GM21529 (cell line): Measurements from ENCODE around the gene NTS.
A peak's percentile ranks its signal among the peaks of the same experiment; 100 is the strongest.

Experiments
- ATAC-seq: cut with Tn5 transposase; IDR thresholded peaks from one replicate; pipeline ENCODE4 v1.9.1; 2021; ENCODE audit not compliant: unreplicated experiment

The NTS gene

DNA sequence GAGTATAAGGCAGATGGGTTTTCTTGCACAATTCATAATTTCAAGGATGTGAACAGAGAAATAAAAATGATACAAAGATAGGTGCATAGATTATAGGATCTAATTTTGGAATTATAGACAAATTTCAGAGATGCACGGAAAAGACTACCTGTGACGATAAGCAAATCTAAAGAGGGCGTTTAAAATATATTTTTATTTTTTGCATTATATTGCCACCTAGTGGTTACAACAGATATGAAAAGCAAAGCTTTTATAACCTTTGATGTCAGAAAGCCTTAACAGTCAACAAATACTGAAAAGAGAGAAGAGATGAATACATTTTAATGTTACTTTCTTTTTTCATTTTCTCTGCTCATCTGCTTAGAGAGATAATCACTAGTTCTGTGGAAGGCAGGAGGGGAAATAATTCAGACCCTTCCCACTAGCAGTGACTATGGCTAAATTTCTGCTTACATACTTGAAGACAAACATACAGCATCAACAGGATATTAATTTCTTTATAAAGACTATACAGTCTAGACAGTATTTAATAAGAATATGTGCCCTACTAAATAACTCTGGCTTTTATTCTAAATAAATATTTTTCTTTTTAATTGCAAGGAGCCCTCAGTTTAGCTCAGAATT is 46.3 kb downstream of the NTS start:
- peak; percentile 83 for ATAC-seq

DNA sequence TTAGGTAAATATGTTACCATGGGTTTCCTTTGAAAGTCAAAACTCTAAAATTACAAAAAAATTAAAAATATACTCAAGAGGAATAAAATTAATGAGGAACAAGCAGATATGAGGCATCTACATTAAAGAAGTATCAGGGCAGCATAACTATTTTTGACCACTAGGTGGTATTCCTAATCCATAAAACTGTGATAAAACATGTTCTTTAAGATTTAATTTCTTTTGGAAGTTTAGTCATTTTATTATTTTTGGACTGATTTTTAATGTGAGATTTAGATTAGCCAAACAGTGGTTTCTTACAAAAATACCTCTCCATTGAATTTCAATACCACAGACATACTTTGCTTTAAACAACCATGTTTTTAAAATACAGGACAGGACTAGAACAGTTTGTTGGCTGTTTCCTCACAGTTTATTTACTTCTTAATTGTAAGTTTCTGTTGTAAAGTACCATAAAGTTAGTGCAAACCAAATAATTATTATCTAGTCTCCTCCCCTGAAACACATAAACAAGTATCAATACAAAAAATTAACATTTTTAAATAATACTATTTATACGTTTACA is 49.8 kb downstream of the NTS start:
- no peak for ATAC-seq

DNA sequence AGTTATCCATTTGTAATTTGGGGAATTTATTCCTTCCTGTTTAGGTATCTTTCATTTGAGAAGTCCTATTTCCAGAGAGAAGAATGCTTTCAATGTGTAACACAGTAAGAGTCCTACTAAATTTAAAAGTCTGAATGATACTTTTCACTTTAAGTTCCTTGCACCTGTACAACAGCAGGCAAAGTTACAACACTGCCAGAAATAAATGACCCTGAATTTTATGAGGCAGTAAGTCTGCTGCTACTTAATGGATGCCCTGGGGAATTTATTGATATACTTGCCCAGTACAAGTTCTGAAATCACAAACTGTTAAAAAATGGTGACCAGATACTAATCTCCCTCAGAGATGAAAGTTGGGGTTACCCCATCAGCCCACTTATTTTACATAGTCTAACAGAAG is 53.1 kb downstream of the NTS start:
- ATAC-seq: no peak
